Measurements from ENCODE around the gene TMTC4.

GRCh38 chr13:100667894-100668293, 6.7 kb downstream of the TMTC4 start:
- TF ChIP-seq, protein P1, sequence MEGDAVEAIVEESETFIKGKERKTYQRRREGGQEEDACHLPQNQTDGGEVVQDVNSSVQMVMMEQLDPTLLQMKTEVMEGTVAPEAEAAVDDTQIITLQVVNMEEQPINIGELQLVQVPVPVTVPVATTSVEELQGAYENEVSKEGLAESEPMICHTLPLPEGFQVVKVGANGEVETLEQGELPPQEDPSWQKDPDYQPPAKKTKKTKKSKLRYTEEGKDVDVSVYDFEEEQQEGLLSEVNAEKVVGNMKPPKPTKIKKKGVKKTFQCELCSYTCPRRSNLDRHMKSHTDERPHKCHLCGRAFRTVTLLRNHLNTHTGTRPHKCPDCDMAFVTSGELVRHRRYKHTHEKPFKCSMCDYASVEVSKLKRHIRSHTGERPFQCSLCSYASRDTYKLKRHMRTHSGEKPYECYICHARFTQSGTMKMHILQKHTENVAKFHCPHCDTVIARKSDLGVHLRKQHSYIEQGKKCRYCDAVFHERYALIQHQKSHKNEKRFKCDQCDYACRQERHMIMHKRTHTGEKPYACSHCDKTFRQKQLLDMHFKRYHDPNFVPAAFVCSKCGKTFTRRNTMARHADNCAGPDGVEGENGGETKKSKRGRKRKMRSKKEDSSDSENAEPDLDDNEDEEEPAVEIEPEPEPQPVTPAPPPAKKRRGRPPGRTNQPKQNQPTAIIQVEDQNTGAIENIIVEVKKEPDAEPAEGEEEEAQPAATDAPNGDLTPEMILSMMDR (IDR thresholded peaks at IDR 0.05), result no peak
- TF ChIP-seq ZFP36 (IDR thresholded peaks at IDR 0.05; ENCODE audit: borderline replicate concordance, partially characterized antibody), result no peak
